Thymus (tissue), 11 donors: ENCODE results near the gene NFATC2. TPM values are rescaled to one million over a fixed set of nuclear protein-coding genes. Genes with fewer than 3 reads are reported as not detected.

Experiments
- DNase-seq, 9 donors: peaks; one replicate each; pipeline ENCODE4 v3.0.0-alpha.2; 2013; ENCODE audit warnings: low spot score in 9 of 9, low read depth in 6 of 9, missing footprints in 1 of 9
- H3K27ac ChIP-seq, 2 donors: one replicate each; pipeline ENCODE4 v1.5.1; 2013; ENCODE audit warnings: control low read depth in 1 of 2, low read depth in 1 of 2, low read length in 1 of 2, mild to moderate bottlenecking in 1 of 2, moderate library complexity in 1 of 2
- H3K27me3 ChIP-seq, 2 donors: one replicate each; pipeline ENCODE4 v1.5.1; 2013; ENCODE audit warnings: low read length in 1 of 2; ENCODE audit not compliant: control insufficient read depth in 2 of 2, insufficient read depth in 1 of 2
- H3K36me3 ChIP-seq, 2 donors: one replicate each; pipeline ENCODE4 v1.5.1; 2013; ENCODE audit warnings: low read length in 1 of 2, mild to moderate bottlenecking in 1 of 2, moderate library complexity in 1 of 2; ENCODE audit not compliant: control insufficient read depth in 2 of 2, insufficient read depth in 2 of 2
- H3K4me1 ChIP-seq, 2 donors: one replicate each; pipeline ENCODE4 v1.5.1; 2013; ENCODE audit warnings: low read length in 2 of 2; ENCODE audit not compliant: control insufficient read depth in 2 of 2, insufficient read depth in 2 of 2
- H3K4me3 ChIP-seq, 2 donors: one replicate each; pipeline ENCODE4 v1.5.1; 2013; ENCODE audit warnings: low read length in 2 of 2, control low read depth in 1 of 2, mild to moderate bottlenecking in 1 of 2
- H3K9me3 ChIP-seq, 2 donors: one replicate each; pipeline ENCODE4 v1.5.1; 2013; ENCODE audit warnings: low read length in 1 of 2, mild to moderate bottlenecking in 1 of 2; ENCODE audit not compliant: control insufficient read depth in 2 of 2, insufficient read depth in 1 of 2
- WGBS: extraction: QIAGEN DNeasy Blood & Tissue Kit; methylation state at CpG from one replicate; pipeline ENCODE4 v1.1.7; 2013; 5-methylcytosine and 5-hydroxymethylcytosine counted together
- polyA plus RNA-seq: library from polyadenylated mRNA; stranded (reverse); fragments of 200-250 nt; gene quantifications from one replicate; pipeline ENCODE4 v1.2.3, GENCODE V29; 2013
- total RNA-seq: library from RNA; stranded (reverse); fragments of 120-200 nt; gene quantifications from one replicate; pipeline ENCODE4 v1.2.4, GENCODE V29; 2013
- donor health status: healthy.

Gene NFATC2
- total and polyA plus RNA-seq, 2 donors: 2.4 to 4.4 TPM

DNA sequence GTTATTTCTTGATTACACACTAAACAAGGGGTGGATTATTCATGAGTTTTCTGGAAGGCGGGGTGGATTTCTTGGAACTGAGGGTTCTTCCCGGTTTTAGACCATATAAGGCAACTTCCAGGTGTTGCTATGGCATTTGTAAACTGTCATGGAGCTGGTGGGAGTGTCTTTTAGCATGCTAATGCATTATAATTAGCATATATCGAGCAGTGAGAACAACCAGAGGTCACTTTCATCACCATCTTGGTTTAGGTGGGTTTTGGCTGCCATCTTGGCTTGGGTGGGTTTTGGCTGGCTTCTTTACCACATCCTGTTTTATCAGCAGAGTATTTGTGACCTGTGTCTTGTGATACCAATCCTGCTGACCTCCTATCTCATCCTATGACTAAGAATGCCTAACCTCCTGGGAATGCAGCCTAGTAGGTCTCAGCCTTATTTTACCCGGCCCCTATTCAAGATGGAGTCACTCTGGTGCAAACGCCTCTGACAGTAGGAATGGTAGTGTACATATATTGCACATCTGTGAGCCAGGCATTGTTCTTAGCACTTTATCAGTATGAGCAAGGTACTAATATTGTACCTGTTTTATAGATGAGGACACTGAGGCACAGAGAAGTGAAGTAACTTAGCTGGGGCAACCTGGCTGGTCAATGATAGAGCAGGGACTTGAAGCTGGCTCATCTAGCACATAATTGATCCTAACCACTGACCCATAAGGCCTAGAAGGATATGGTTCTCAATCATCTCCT, 203.7 kb downstream of the NFATC2 start:
- Histone ChIP-seq H3K27me3 (peaks cover 0 to 3% of the 10 kb centered on the region in 2 donors), H3K4me3 (no peak overlapping the region), H3K9me3 (no peaks in the 10 kb centered on the region), H3K27ac (no peak overlapping the region), H3K4me1 (no peaks in the 10 kb centered on the region), H3K36me3 (no peaks in the 10 kb centered on the region)
- WGBS: 93% methylated on average over 5 of the region's 5 CpGs
- DNase-seq: no peak

DNA sequence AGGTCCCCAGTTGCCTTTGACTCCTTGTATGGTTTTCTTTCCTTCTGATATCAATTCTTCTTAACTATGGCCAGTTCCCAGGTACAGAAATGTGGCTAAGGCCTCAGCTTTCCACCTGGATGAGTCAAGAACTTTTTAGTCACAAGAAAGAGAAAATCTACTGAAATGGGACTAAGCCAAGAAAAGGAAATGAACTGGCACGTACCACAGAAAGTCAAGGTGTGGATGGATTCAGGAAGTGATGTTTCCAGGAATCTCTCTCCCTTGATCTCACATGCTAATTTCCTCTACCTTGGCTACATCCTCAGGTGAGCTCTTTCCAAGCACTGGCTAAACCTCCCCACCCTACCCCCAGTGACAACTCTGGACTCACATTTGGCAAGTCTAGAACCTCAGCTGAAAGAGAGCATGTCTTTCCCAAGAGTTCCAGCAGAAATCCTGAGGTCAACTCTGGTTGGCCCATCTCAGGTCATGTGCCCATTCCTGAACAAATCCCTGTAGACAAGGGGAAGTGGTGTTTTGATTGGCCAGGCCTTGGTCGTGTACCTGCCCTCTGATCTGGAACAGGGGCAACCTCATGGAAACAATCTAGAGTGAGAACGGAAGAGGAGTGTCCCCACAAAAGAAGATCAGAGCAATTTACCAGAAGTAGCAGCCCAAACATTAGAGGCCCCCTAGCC, 205.3 kb downstream of the NFATC2 start:
- Histone ChIP-seq H3K9me3 (no peaks in the 10 kb centered on the region), H3K27me3 (peaks cover 0 to 3% of the 10 kb centered on the region in 2 donors), H3K36me3 (no peaks in the 10 kb centered on the region), H3K4me1 (no peaks in the 10 kb centered on the region), H3K27ac (no peak overlapping the region), H3K4me3 (no peak overlapping the region)
- no peak for DNase-seq
- WGBS: 84% methylated on average over 3 of the region's 3 CpGs

Other genes starting within 250 kb of the NFATC2 start
- gene ATP9A, start 225.7 kb upstream of the NFATC2 start, total RNA-seq: 6.7 TPM
- gene ATP9A, start 225.7 kb upstream of the NFATC2 start, polyA plus RNA-seq: 4.7 TPM